ENCODE measurements around the gene UBE2J1. TPM values are rescaled to one million over a fixed set of nuclear protein-coding genes. Genes with fewer than 3 reads are reported as not detected.

Gene UBE2J1
- total RNA-seq, 2 experiments from 2014 or later: 34.7 to 34.9 TPM

DNA sequence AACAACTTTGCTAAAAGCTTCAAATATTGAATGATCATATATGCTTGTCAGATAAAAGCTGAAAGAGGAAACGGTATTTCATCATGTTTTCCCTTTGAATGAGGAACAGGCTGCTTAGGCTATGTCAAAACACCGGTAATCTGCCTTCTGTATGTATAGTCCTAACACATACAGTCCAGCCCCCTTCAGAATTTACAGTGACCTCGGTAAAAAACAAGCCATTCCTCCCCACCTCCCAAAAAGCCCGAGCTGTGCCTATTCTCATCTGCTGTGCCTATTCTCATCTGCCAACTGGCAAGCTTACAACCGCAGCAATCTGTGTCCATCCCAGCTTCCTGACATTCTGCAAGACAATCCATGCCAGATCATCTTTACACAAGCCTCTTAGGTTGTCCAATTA, 26.8 kb upstream of the UBE2J1 start:
- Histone ChIP-seq H3K36me3 (ENCODE audit: insufficient read depth, low read length) (no peaks in the 10 kb centered on the region), H3K27ac (ENCODE audit: low read depth in 1 of 2, low read length in 2 of 2) (no peak overlapping the region), H3K4me3 (ENCODE audit: low read length) (no peak overlapping the region), H3K27me3 (ENCODE audit: control insufficient read depth in 1 of 2, insufficient read depth in 2 of 2, low read length in 2 of 2) (no peaks in the 10 kb centered on the region), H3K4me1 (ENCODE audit: insufficient read depth, low read length) (peaks cover 7% of the 10 kb centered on the region), H3K9me3 (ENCODE audit: control insufficient read depth in 1 of 2, insufficient read depth in 1 of 2, low read length in 2 of 2) (no peaks in the 10 kb centered on the region)
- no peak for ATAC-seq (ENCODE audit: poor library complexity)
- DNase-seq: peak in 1 of 14 experiments; percentile 26
- H3K9me3 Mint-ChIP-seq: no peaks in the 10 kb centered on the region
- POLR2A ChIA-PET: no interaction called here
- CTCF ChIA-PET: no interaction called here
- peaks cover 16% of the 10 kb centered on the region for H3K4me1 Mint-ChIP-seq (ENCODE audit: low read depth)
- no peak overlapping the region for H3K4me3 Mint-ChIP-seq
- no peaks in the 10 kb centered on the region for H3K27me3 Mint-ChIP-seq
- no peaks in the 10 kb centered on the region for H3K36me3 Mint-ChIP-seq (ENCODE audit: low read depth)
- TF ChIP-seq, protein P1, sequence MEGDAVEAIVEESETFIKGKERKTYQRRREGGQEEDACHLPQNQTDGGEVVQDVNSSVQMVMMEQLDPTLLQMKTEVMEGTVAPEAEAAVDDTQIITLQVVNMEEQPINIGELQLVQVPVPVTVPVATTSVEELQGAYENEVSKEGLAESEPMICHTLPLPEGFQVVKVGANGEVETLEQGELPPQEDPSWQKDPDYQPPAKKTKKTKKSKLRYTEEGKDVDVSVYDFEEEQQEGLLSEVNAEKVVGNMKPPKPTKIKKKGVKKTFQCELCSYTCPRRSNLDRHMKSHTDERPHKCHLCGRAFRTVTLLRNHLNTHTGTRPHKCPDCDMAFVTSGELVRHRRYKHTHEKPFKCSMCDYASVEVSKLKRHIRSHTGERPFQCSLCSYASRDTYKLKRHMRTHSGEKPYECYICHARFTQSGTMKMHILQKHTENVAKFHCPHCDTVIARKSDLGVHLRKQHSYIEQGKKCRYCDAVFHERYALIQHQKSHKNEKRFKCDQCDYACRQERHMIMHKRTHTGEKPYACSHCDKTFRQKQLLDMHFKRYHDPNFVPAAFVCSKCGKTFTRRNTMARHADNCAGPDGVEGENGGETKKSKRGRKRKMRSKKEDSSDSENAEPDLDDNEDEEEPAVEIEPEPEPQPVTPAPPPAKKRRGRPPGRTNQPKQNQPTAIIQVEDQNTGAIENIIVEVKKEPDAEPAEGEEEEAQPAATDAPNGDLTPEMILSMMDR (IDR thresholded peaks at IDR 0.05): no peak
- no peak overlapping the region for H3K27ac Mint-ChIP-seq
- intact Hi-C loops (cut with DNase I, micrococcal nuclease): loop anchor here in 1 of 2 experiments (5.0 kb wide), 1 partner anchor 33 kb away; the partner anchor contains the start of gene RRAGD

DNA sequence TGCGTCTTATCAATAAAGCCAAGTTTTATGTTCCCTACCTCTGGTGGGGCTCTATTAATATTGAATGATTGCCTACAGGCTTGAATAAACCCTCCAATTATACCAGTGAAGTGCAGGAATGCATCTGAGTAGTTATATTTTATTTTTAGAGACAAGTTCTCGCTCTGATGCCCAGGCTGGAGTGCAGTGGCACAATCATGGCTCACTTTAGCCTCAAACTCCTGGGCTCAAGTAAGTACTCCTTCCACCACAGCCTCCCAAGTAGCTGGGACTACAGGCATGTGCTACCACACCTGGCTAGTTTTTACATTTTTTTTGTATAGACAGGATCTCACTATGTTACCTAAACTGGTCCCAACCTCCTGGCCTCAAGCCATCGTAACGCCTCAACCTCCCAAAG, 26.1 kb upstream of the UBE2J1 start:
- H3K27me3 Mint-ChIP-seq: no peaks in the 10 kb centered on the region
- peaks cover 16% of the 10 kb centered on the region for H3K4me1 Mint-ChIP-seq (ENCODE audit: low read depth)
- peaks cover 7% of the 10 kb centered on the region for H3K4me1 ChIP-seq (ENCODE audit: insufficient read depth, low read length)
- ATAC-seq (ENCODE audit: poor library complexity) (no peak), DNase-seq (no peak)
- no peak overlapping the region for H3K4me3 Mint-ChIP-seq
- no peaks in the 10 kb centered on the region for H3K27me3 ChIP-seq (ENCODE audit: control insufficient read depth in 1 of 2, insufficient read depth in 2 of 2, low read length in 2 of 2)
- no peak overlapping the region for H3K27ac Mint-ChIP-seq
- no peaks in the 10 kb centered on the region for H3K36me3 ChIP-seq (ENCODE audit: insufficient read depth, low read length)
- H3K9me3 Mint-ChIP-seq: no peaks in the 10 kb centered on the region
- TF ChIP-seq, protein P1 (IDR thresholded peaks at IDR 0.05): no peak
- no peak overlapping the region for H3K4me3 ChIP-seq (ENCODE audit: low read length)
- H3K36me3 Mint-ChIP-seq (ENCODE audit: low read depth): no peaks in the 10 kb centered on the region
- no peaks in the 10 kb centered on the region for H3K9me3 ChIP-seq (ENCODE audit: control insufficient read depth in 1 of 2, insufficient read depth in 1 of 2, low read length in 2 of 2)
- intact Hi-C loops (cut with DNase I, micrococcal nuclease): loop anchor here in 1 of 2 experiments (5.0 kb wide), 1 partner anchor 34 kb away; the partner anchor contains the start of gene RRAGD
- POLR2A ChIA-PET: interaction anchor here (0.9 kb wide), 1 partner anchor 21 kb away, joined by 3 read pairs; no protein-coding TSS in a partner anchor
- no peak overlapping the region for H3K27ac ChIP-seq (ENCODE audit: low read depth in 1 of 2, low read length in 2 of 2)
- CTCF ChIA-PET: interaction anchor here (0.7 kb wide), 1 partner anchor 231 kb away, joined by 3 read pairs; no protein-coding TSS in a partner anchor

DNA sequence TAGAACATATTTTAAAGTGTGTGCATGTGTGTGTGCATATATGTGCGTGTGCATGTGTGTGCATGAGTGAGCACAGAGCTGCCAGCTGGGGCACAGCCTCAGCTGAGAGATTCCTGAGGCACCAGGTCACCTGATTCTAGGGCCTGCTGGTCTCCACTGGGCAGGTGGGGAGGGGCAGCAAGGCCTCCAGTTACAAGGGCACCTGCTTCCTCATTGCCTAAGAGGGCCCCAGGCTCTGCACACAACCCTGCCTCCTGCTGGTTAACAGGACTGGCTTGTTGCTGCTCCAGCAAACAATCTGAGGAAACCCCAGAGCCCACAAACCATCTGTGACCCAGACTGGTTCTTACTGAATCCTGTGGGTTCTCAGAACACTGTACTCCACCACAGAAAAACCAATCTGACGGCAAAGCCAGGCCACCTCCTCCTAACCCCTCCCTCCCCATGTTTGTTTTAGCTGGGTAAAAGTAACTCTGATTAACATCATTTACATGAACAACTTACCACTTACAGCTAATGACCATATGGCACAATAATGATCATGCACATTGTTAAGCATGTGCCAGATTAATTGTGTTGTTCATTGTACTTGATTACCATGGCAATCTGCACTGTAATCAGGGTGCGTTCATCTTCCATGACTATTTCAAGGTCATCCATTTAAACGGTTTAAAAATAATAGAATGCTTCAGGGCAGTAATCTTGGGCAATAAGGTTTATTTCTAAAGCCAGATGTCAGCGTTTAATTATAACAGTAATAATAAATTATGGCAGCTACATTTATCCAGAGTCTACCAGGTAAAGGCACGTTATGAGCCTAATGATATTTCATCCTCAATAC, 23.1 kb upstream of the UBE2J1 start:
- ATAC-seq (ENCODE audit: poor library complexity) (peak; percentile 90), DNase-seq (peak; percentile 22 to 90 (median 50))
- intact Hi-C loops (cut with DNase I, micrococcal nuclease): loop anchor here in 1 of 2 experiments (1.0 to 5.0 kb wide), 3 partner anchors 37 to 393 kb away; partner anchors contain the start of gene RRAGD
- Mint-ChIP-seq H3K9me3 (no peaks in the 10 kb centered on the region), H3K27ac (peak overlapping the region; percentile 17), H3K4me1 (ENCODE audit: low read depth) (peaks cover 27% of the 10 kb centered on the region), H3K36me3 (ENCODE audit: low read depth) (no peaks in the 10 kb centered on the region), H3K4me3 (no peak overlapping the region), H3K27me3 (no peaks in the 10 kb centered on the region)
- Histone ChIP-seq H3K27me3 (ENCODE audit: control insufficient read depth in 1 of 2, insufficient read depth in 2 of 2, low read length in 2 of 2) (no peaks in the 10 kb centered on the region), H3K36me3 (ENCODE audit: insufficient read depth, low read length) (no peaks in the 10 kb centered on the region), H3K4me3 (ENCODE audit: low read length) (no peak overlapping the region), H3K4me1 (ENCODE audit: insufficient read depth, low read length) (peaks cover 17% of the 10 kb centered on the region), H3K9me3 (ENCODE audit: control insufficient read depth in 1 of 2, insufficient read depth in 1 of 2, low read length in 2 of 2) (no peaks in the 10 kb centered on the region), H3K27ac (ENCODE audit: low read depth in 1 of 2, low read length in 2 of 2) (no peak overlapping the region)
- ChIA-PET CTCF (interaction anchor here (0.8 to 1.1 kb wide), 3 partner anchors 12 to 393 kb away, joined by 3 to 5 read pairs (median 3); no protein-coding TSS in a partner anchor), POLR2A (interaction anchor here (1.0 to 1.3 kb wide), 2 partner anchors 24 to 78 kb away, joined by 3 to 5 read pairs; no protein-coding TSS in a partner anchor)
- TF ChIP-seq, protein P1 (IDR thresholded peaks at IDR 0.05): peak; percentile 24

All from CD4-positive, alpha-beta T cell (primary cell).